Subcutaneous adipose tissue (tissue), 4 donors: ENCODE measurements around the gene DLGAP1. TPM values are rescaled to one million over a fixed set of nuclear protein-coding genes. Genes with fewer than 3 reads are reported as not detected.

Source experiments
- total RNA-seq, 4 donors: library from RNA; depleted of rRNA; stranded (reverse); fragments of >200 nt; gene quantifications; one replicate each; pipeline ENCODE4 v1.1.0, GENCODE V29; 2016
- TF ChIP-seq, protein P1 (sequence below): fragments of 450-650 bp; IDR thresholded peaks from one replicate; pipeline ENCODE4 v1.5.1; 2016; ENCODE audit warnings: low read depth, mild to moderate bottlenecking, control low read depth, antibody characterized with exemption, moderate library complexity

The DLGAP1 gene
- total RNA-seq, 4 donors from 2014 or later, result 0.44 to 3.3 (median 0.99) TPM

GRCh38 chr18:3789525-3789924 is 665.6 kb downstream of the DLGAP1 start:
- TF ChIP-seq, protein P1, sequence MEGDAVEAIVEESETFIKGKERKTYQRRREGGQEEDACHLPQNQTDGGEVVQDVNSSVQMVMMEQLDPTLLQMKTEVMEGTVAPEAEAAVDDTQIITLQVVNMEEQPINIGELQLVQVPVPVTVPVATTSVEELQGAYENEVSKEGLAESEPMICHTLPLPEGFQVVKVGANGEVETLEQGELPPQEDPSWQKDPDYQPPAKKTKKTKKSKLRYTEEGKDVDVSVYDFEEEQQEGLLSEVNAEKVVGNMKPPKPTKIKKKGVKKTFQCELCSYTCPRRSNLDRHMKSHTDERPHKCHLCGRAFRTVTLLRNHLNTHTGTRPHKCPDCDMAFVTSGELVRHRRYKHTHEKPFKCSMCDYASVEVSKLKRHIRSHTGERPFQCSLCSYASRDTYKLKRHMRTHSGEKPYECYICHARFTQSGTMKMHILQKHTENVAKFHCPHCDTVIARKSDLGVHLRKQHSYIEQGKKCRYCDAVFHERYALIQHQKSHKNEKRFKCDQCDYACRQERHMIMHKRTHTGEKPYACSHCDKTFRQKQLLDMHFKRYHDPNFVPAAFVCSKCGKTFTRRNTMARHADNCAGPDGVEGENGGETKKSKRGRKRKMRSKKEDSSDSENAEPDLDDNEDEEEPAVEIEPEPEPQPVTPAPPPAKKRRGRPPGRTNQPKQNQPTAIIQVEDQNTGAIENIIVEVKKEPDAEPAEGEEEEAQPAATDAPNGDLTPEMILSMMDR, result no peak

DNA sequence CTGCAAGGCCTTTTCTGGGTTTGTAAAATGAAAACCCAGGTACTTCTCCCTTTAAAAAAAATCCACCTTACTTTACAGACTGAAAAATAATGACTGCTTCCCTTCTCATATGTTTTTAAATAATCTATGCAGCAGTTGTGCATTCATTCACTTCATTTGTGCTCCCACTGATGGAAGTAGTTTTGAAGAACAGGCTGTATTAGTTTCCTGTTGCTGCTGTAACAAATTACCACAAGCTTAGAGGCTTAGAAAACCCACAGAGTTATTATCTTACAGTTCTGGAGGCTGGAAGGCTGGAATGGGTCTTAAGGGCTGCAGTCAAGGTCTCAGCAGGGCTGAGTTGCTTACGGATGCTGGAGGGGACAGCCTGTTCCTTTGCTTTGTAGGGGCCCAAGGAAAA is 670.2 kb downstream of the DLGAP1 start:
- TF ChIP-seq, protein P1, result no peak

- TF ChIP-seq, protein P1, result no peak
These were observed 672.2 kb downstream of the DLGAP1 start for GRCh38 chr18:3782901-3783300.

GRCh38 chr18:3777719-3778118 is 677.4 kb downstream of the DLGAP1 start:
- TF ChIP-seq, protein P1, result no peak

DNA sequence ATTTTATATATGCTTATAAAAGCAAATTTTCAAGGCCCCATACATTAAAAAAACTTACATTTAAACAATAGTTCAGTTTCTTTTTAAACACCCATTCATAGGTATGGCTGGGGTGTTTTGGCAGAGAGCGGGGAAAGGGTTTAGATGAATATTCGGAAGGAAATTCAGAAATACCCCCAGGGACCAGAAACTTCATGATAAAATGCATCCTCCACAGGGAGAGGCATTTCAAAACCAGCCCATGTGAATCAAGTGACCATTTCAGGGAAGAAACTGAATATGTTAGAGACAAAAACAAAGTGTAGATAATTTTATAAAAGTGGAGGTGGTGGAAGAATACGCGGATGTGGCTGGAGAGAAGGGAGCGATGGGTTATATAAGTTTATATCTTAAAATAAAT is 678.0 kb downstream of the DLGAP1 start:
- TF ChIP-seq, protein P1, result no peak

DNA sequence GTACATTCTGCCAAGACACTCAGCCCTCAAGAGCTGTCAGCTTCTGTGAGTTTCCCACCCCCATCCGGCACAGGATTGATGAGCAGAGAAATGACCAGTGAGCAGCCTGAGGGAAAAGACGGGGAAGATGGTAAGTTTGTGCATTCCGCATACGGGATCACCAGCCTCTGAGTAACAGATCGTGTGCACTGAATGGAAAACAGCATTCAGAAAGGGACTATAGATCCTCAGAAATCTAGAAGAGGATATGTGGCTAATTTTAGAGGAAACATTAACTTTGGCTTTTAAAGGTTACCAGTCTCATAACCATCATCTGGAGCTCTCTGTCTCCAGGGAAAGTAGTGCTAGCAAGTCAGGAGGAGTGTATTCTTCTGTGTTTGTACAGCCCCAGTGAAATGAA is 679.1 kb downstream of the DLGAP1 start:
- TF ChIP-seq, protein P1, result no peak

DNA sequence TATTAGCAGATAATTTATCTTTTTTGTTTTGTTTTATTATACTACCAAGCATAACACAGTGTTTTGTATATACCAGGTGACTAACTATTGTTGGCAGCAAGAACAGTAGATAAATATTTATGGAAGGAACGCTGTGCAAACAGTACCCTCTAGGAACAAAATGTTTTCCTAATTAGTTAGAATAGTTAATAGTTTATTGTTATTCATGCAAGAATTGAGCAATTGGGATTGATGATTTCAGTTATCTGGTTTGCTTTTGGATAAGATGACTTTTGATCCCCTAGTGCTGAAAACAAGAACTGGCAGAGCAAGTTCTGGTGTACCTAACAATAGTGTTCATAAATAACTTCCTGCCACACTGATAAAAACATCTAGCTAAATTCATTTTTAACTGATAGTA is 681.8 kb downstream of the DLGAP1 start:
- TF ChIP-seq, protein P1, result no peak
